ENCODE measurements around the gene UBE4A. TPM values are rescaled to one million over a fixed set of nuclear protein-coding genes. Genes with fewer than 3 reads are reported as not detected.

Gene UBE4A
- total RNA-seq, 2 donors from 2014 or later: 39.6 to 42.6 TPM

DNA sequence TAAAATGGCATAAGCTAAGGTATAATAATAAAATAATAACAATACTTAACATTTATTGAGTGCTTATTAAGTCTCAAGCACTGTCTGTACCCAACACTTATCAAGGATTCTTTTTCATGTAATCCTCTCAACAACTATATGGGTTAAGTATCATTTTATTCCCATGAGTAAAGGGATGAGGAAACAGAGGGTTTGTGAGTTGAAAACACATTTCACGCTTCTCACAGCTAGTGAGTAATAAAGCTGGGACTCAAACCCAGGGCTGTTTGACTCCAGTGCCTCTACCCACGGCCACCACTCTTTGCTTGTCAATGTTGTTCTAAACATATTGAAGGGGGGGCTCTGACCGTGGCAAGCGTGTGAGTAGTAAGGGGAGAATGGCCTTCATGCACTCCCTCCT is 46.2 kb upstream of the UBE4A start:
- H3K27ac ChIP-seq (ENCODE audit: low read depth, low read length): no peak overlapping the region
- no peak overlapping the region for H3K4me3 ChIP-seq (ENCODE audit: low read length)
- H3K9ac ChIP-seq (ENCODE audit: extremely low read depth, low read length, poor library complexity, severe bottlenecking): no peak overlapping the region
- TF ChIP-seq, protein P1, sequence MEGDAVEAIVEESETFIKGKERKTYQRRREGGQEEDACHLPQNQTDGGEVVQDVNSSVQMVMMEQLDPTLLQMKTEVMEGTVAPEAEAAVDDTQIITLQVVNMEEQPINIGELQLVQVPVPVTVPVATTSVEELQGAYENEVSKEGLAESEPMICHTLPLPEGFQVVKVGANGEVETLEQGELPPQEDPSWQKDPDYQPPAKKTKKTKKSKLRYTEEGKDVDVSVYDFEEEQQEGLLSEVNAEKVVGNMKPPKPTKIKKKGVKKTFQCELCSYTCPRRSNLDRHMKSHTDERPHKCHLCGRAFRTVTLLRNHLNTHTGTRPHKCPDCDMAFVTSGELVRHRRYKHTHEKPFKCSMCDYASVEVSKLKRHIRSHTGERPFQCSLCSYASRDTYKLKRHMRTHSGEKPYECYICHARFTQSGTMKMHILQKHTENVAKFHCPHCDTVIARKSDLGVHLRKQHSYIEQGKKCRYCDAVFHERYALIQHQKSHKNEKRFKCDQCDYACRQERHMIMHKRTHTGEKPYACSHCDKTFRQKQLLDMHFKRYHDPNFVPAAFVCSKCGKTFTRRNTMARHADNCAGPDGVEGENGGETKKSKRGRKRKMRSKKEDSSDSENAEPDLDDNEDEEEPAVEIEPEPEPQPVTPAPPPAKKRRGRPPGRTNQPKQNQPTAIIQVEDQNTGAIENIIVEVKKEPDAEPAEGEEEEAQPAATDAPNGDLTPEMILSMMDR (conservative IDR thresholded peaks at IDR 0.05): no peak
- peaks cover 20% of the 10 kb centered on the region for H3K4me1 ChIP-seq (ENCODE audit: control insufficient read depth, insufficient read depth, low read length)
- no peaks in the 10 kb centered on the region for H3K27me3 ChIP-seq (ENCODE audit: control insufficient read depth, insufficient read depth, low read length, poor library complexity, severe bottlenecking)
- no peak overlapping the region for H3K4me3 Mint-ChIP-seq
- peaks cover 39% of the 10 kb centered on the region for H3K4me1 Mint-ChIP-seq
- peaks cover 4% of the 10 kb centered on the region for H3K9me3 ChIP-seq (ENCODE audit: control insufficient read depth, low read length)
- H3K36me3 ChIP-seq (ENCODE audit: control insufficient read depth, insufficient read depth, low read length): no peaks in the 10 kb centered on the region
- peaks cover 5% of the 10 kb centered on the region for H3K9me3 Mint-ChIP-seq
- 96 to 100% methylated on average over 2 of the region's 4 CpGs for WGBS, 2 experiments (ENCODE audit: insufficient coverage in 1 of 2, insufficient read length in 1 of 2)
- peaks cover 13% of the 10 kb centered on the region for H3K27me3 Mint-ChIP-seq (ENCODE audit: insufficient read depth)
- DNase-seq: no peak
- no peak overlapping the region for H3K27ac Mint-ChIP-seq
- no peaks in the 10 kb centered on the region for H3K36me3 Mint-ChIP-seq (ENCODE audit: low read depth)

DNA sequence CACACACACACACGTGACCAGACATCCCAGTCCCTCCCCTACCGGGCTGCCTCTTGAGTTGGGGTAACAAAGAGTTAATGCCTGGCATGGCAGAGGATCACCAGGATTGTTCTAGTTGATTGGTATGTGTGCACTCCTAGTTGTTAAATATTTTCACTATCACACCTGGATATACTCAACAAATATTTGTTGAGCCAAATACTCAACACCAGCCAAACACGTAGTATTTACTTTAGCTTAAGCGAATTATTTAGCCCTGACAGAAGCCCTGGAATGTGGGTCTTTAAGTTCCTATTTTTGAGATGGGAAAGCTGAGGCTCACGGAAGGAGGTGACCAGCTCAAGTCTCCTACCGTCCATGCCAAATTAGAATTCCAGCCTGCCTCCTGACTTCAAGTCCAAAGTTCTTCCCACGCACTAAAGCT is 44.4 kb upstream of the UBE4A start:
- peaks cover 20% of the 10 kb centered on the region for H3K27me3 Mint-ChIP-seq (ENCODE audit: insufficient read depth)
- H3K9ac ChIP-seq (ENCODE audit: extremely low read depth, low read length, poor library complexity, severe bottlenecking): peak overlapping the region; percentile 14
- H3K27me3 ChIP-seq (ENCODE audit: control insufficient read depth, insufficient read depth, low read length, poor library complexity, severe bottlenecking): no peaks in the 10 kb centered on the region
- DNase-seq: no peak
- H3K36me3 ChIP-seq (ENCODE audit: control insufficient read depth, insufficient read depth, low read length): no peaks in the 10 kb centered on the region
- no peak overlapping the region for H3K27ac ChIP-seq (ENCODE audit: low read depth, low read length)
- H3K4me1 ChIP-seq (ENCODE audit: control insufficient read depth, insufficient read depth, low read length): peaks cover 20% of the 10 kb centered on the region
- H3K27ac Mint-ChIP-seq: peak overlapping the region; percentile 96
- H3K36me3 Mint-ChIP-seq (ENCODE audit: low read depth): no peaks in the 10 kb centered on the region
- TF ChIP-seq, protein P1 (conservative IDR thresholded peaks at IDR 0.05): no peak
- H3K4me3 Mint-ChIP-seq: peak overlapping the region; percentile 47
- peaks cover 7% of the 10 kb centered on the region for H3K9me3 ChIP-seq (ENCODE audit: control insufficient read depth, low read length)
- peaks cover 5% of the 10 kb centered on the region for H3K9me3 Mint-ChIP-seq
- H3K4me1 Mint-ChIP-seq: peaks cover 39% of the 10 kb centered on the region
- WGBS, 2 experiments (ENCODE audit: insufficient coverage in 1 of 2, insufficient read length in 1 of 2): 39 to 61% methylated on average over 2 to 5 of the region's 7 CpGs
- peak overlapping the region; percentile 70 for H3K4me3 ChIP-seq (ENCODE audit: low read length)

DNA sequence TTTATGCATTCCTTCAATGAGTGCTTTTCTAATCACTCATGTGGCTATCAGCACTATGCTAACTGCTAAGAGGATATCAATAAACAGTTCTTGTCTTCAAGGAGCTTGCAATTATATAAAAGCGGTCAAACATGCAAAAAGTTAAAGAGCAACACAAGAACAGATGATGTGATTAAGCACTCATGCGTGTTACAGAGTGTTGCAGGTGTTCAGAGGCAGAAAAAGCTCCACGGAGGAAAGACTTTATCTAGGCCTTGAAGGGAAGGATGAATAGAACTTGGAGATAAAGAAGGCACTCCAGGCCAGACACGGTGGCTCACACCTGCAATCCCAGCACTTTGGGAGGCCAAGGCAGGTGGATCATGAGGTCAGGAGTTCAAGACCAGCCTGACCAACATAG is 41.3 kb upstream of the UBE4A start:
- TF ChIP-seq, protein P1 (conservative IDR thresholded peaks at IDR 0.05): no peak
- peaks cover 10% of the 10 kb centered on the region for H3K27me3 Mint-ChIP-seq (ENCODE audit: insufficient read depth)
- no peak for DNase-seq
- Histone ChIP-seq H3K4me3 (ENCODE audit: low read length) (peak overlapping the region; percentile 31), H3K36me3 (ENCODE audit: control insufficient read depth, insufficient read depth, low read length) (no peaks in the 10 kb centered on the region), H3K4me1 (ENCODE audit: control insufficient read depth, insufficient read depth, low read length) (peaks cover 15% of the 10 kb centered on the region), H3K9me3 (ENCODE audit: control insufficient read depth, low read length) (peaks cover 7% of the 10 kb centered on the region), H3K9ac (ENCODE audit: extremely low read depth, low read length, poor library complexity, severe bottlenecking) (no peak overlapping the region), H3K27me3 (ENCODE audit: control insufficient read depth, insufficient read depth, low read length, poor library complexity, severe bottlenecking) (no peaks in the 10 kb centered on the region), H3K27ac (ENCODE audit: low read depth, low read length) (no peak overlapping the region)
- no peak overlapping the region for H3K27ac Mint-ChIP-seq
- no peak overlapping the region for H3K4me3 Mint-ChIP-seq
- peaks cover 5% of the 10 kb centered on the region for H3K9me3 Mint-ChIP-seq
- H3K4me1 Mint-ChIP-seq: peaks cover 42% of the 10 kb centered on the region
- 92 to 98% methylated on average over 4 of the region's 4 CpGs for WGBS, 2 experiments (ENCODE audit: insufficient coverage in 1 of 2, insufficient read length in 1 of 2)
- H3K36me3 Mint-ChIP-seq (ENCODE audit: low read depth): no peaks in the 10 kb centered on the region

Data from endodermal cell (in vitro differentiated cells).